NCI-H2227 (cell line): ENCODE results near the gene KCNK6.
A peak's percentile ranks its signal among the peaks of the same experiment; 100 is the strongest.

Experiments used
- DNase-seq: peaks from one replicate; lab custom pipeline; 2025; ENCODE audit not compliant: unreplicated experiment; lab: John Stamatoyannopoulos, UW

KCNK6 gene

DNA sequence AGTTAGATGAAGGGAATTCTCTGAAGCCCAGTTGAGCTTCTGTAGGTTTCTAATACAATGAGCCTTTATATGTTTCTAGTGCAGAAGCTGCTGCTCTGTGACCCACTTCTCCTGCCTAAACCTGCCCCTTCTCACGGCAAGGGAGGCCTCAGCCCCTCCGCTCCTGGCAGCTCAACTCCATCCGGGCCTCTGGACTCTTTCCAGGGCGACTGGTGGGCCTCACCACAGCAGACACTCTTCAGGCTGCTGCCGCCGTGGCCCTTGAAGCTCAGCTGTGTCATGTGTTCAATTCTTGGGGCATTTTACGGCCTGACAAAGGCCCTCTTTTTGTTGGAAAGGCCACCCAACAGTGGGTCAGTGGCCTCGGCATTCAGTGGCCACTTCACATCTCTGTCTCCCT lies 25.6 kb upstream of the KCNK6 start:
- DNase-seq, result no peak

DNA sequence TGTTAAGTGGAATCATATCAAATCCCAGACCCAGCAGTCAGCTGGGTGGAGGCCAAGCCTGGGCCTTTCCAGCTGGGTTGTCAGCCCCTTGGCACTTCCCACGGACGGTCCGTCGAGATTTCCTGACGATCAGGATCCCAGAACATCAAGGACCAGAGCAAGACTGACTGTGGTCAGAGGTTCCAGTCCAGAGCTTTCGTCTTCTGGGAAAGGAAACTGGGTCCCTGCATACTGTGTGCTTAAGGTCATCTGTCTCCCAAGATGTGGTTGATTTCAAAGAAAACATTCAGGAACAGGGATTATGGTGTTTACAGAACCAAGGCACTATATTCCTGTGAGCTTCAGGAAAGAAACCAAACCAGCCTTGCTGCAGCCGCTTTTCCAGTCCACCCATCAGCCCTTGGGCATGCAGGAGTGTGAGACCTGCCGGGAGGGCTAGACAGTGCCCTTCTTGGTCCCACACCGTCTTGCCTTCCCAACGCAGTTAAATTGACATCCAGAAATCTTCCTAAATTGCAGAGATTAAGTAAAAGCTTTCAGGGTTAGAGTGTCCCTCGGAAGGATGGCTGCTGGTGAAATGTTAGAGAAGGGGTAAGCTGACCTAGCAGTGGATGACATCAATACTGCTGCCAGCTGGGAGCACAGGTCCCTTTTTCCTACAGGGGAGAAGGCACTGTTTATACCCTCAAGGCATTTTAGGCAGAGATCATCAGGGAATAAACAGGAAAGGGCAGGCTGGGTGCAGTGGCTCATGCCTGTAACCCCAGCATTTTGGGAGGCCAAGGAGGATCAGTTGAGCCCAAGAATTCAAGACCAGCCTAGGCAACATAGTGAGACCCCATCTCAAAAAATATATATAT lies 20.6 kb upstream of the KCNK6 start:
- no peak for DNase-seq

DNA sequence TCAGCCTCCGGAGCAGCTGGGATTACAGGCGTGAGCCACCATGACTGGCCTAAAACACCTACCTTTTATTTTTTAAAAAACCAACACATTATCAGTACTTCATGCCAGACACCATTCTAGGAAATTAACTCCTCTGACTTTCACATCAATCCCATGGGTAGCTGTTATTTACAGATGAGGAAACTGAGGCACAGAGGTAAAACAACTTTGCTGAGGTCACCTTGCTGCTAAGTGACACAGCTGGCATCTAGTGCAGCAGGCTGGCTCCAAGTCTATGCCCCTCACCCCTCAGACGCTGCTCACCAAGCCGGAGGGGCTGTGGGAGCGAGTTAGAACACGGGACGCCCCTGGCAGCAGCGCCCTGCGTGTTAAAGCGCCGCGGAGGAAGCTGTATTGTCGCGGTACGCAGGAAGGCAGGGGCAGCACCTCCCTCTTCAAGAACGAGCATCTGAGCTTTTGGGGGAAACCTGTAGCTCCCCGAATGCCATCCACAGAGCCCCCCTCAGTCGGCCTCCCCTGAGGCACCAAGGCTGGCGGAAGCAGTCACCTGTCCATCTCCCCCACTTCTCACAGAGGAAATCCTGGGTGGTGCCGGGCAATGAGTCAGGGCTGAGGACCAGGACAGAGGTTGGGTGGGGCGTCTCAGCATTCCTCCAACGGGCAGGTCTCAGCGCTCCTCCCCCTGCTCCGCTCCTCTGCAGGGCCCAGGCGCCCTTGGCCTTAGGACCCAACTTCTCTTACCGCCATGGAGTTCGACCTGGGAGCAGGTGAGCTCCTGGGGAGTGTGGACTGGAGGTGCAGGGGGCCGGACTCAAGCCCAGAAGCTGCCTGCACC lies 15.9 kb upstream of the KCNK6 start, which contains the start of gene C19orf33:
Gene C19orf33, plus strand, starts transcription at position 735 of the 835 bp plus-strand sequence. Its CDS starts 11 bp downstream, at position 746.
- no peak for DNase-seq

DNA sequence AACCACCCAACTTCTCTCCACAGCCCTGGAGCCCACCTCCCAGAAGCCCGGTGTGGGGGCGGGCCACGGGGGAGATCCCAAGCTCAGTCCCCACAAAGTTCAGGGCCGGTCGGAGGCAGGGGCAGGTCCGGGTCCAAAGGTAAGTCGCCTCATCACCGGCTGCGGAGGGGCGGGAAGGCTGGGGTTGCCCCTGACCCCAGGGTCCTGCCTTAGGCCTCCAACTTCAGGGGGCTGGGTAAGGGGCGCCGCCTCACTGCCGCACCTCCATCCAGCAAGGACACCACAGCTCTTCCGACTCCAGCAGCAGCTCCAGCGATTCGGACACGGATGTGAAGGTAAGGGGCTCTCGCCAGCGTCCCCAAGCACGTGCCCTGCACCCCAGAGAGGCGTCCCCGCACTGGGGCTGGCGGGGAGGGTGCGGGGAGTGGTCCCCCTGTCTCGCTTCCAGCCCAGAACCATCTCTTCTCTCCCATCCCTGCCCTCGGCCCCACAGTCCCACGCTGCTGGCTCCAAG lies 15.2 kb upstream of the KCNK6 start:
- DNase-seq, result no peak

DNA sequence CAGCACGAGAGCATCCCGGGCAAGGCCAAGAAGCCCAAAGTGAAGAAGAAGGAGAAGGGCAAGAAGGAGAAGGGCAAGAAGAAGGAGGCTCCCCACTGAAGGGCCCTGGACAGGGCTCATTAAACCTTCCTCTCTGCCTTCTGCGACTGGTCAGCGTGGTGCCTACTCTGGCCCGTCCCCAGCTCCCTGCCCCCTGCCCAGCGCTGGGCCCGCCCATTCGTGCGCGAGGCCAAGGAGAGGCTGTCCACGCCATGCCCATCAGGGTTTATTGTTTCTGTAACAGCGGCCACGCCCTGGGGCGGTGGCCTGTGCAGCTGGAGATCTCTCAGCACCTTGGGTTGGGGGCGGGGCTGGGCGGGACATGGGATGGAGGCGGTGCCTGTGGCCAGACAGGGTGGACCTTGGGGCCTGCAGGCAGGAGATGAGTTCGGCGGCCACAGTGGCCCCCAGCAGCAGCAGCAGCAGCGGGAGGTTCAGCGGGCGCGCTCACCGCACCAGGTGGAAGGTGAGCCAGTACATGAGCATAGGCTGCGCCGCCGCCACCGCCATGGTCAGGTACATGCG lies 14.7 kb upstream of the KCNK6 start:
- DNase-seq, result peak; percentile 100

DNA sequence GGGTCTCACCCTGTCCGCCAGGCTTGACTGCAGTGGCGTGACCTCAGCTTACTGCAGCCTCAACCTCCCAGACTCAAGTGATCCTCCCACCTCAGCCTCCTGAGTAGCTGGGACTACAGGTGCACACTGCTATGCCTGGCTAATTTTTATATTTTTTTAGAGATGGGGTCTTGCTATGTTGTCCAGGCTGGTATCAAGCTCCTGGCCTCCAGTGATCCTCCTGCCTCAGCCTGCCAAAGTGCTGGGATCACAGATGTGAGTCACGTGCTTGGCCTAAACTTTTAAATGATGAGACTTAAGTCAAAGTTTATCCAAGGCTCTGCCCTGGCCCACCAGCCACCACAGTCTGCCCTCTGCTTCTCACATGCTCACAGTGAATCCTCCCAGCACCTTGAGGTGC lies 13.4 kb upstream of the KCNK6 start:
- no peak for DNase-seq

DNA sequence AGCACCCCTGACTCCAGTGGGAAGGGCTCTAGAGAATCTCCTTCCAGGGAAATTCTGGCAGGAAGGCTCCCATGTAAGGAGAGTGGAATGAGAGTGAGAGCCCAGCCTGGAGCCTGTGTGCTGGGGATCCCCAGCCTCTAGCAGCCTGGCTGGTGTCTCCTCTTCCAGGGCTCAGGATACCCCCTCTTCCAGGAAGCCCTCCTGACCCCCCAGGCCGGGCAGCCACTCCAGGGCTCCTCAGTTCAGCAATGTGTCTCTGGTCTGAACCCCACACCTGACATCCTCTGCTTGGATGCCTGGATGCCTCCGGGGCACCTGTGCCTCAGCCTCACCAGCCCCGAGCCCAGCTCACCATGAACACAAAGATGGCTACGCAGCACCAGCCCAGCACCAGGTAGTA lies 12.6 kb upstream of the KCNK6 start:
- DNase-seq, result no peak

DNA sequence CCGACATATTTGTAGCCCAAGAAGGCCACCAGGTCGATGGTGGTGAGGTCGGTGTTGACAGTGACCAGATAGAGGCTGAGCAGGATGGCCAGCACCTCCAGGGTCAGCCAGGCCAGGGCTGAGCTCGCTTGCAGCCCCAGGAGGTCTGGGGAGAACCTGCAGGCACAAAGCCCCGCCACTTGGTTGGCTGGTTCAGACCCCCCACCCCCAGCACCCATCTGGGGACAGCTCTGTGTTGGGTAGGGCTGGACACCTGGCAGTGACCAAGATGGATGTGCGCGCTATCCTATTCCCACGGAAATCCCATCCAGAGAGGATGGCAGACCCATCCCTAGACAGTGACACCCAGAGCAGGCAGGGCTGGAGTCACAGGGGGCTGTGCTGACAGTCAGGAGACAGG lies 12.0 kb upstream of the KCNK6 start:
- no peak for DNase-seq

DNA sequence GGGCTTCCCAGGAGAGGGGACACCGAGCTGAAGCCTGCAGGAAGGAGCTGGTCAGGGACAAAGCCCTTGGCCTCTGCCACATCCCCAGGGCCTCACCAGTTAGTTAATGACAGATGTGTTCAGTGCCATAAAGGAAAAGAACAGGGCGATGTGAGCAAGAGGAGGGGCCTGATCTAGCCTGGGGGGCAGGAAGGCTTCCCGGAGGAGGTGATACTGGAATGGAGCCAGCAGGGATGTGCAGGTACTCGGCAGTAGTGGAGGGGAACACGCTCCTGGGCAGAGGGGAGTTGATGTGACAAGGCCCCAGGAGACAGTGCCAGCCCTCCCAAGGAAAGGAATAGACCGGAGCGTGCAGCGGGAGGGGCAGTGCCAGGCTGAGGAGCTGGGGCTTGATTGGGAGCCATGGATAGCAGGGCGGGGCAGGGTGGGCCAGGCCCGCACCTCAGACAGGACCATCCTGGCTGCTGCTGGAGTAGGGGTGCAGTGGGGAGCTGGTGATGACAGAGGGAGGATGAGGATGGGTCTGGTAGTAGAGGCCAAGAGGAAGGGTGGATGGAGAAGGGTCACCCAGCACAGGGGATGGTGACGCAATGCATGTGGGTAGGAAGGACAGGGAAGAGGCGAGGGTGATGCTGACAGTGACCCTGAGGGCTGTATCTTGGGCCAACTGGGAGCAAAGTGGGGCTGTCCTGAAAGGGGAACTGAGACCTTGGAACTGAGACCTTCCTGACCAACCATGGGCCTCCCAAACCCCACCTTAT lies 11.5 kb upstream of the KCNK6 start:
- no peak for DNase-seq

DNA sequence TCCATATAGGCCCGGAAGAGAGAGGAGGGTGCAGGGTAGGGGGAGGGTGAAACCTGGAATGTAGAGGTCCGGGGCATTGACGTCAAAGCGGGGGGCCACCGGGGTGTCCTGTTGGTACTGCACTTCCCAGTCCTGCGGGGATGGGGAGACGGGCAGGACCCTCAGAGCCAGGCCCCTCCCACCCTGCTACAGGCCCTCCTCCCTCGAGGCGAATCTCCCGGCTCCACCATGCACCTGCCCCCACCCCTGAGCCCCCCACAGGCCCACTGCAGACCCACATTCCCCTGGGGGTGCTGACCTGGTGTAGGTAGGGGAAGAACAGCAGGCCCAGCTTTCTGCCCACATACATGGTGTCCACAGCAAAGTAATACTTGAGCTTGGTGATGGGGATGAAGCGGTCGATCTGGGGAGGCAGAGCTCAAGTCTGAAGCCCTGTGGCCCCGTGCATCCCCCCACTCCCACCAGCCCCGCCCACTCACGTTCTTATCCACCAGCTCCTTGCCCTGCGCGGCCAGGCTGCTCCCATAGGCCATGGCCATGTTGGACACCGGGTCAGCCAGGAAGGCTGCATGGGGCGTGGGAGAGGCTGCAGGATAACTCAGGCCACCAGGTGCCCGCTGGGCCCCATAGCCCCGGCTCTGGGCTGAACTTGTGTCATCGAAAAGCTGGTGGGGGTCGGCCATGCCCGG lies 10.6 kb upstream of the KCNK6 start:
- DNase-seq, result no peak

DNA sequence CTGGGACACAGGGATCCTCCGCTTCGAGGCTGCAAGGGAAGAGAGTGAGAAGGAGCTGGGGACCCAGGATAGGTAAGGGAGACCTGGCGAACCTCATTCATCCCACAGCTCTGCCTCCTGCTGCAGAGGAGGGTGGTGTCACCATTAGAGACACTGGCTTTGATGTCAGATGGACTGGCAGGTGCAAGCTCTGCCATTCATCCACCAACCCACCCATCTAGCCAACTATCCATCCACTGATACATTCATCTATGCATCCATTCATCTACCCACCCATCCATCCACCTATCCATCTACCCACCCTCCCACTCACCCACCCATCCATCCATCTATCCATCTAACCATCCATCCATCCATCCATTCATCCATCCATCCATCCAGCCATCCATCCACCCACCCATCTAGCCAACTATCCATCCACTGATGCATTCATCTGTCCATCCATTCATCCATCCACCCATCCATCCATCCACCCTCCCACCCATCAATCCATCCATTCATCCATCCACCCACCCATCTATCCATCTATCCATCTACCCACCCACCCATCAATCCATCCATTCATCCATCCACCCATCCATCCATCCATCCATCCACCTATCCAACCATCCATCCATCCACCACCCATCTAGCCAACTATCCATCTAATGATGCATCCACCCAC lies 9.9 kb upstream of the KCNK6 start:
- DNase-seq, result no peak

DNA sequence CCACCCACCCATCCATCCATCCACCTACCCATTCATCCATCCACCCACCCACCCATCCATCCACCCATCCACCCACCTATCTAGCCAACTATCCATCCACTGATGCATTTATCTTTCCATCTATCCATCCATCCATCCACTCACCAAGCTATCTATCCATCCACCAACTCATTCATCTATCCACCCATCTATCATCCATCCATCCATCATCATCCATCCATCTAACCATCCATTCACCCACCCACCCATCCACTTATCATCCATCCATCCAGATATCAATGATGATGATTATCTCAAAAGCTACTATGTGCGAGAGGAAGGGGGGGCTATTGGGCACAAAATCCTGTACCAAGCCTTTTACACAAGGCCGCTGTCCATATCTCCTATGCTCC lies 9.4 kb upstream of the KCNK6 start:
- no peak for DNase-seq

DNA sequence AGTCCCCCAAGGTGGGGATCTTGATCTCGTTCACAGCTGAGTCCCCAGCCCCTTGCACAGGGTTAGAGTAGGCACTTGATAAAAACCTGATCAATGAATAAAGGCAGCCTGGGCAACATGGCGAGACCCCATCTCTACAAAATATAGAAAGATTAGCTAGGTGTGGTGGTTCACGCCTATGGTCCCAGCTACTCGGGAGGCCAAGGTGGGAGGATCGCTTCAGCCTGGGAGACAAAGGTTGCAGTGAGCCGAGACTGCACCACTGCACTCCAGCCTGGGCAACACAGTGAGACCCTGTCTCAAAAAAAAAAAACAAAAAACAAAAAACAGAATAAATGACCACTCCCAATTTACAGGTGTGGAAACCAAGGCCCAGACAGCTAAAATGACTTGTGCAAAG lies 8.7 kb upstream of the KCNK6 start:
- DNase-seq, result no peak

DNA sequence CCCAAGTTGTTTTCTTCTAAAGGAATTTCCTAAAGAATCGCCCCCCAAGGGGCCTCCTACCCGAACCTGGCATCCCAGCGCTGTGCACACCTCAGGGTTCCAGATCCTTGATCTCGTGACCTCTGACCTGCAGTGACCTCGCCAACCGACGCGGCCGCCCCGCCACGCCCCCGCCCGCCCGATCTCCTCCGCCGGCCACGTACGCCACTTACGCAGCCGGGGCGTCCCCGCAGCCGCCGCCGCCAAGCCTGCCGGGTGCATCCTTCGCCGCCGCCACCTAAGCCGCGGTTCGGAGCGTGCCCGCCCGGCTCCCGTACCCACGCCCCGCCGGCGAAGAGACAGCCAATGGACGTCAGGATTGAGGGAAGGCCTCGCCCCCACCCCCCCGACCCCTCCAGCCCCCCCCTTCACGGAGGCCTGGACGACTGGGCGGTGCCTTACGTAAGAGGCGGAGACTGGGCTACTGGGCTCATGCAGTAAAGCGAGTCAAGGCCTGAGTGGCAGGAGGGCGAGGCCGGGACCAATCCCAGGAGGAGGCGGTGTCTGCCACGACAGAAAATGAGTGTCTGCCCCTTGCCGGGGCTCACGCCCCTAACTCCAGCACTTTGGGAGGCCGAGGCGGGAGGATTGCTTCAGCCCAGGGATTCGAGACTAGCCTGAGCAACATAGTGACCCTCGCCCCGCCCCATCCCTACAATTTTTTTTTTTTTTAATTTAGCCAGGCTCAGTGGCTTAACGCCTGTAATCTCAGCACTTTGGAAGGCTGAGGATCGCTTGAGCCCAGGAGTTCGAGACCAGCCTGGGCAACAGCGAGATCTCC lies 3.8 kb upstream of the KCNK6 start, which contains the start of gene YIF1B:
Gene YIF1B, minus strand, starts transcription at position 291 of the 820 bp plus-strand sequence. Its CDS starts 30 bp downstream, at position 261.
- peak; percentile 100 for DNase-seq

DNA sequence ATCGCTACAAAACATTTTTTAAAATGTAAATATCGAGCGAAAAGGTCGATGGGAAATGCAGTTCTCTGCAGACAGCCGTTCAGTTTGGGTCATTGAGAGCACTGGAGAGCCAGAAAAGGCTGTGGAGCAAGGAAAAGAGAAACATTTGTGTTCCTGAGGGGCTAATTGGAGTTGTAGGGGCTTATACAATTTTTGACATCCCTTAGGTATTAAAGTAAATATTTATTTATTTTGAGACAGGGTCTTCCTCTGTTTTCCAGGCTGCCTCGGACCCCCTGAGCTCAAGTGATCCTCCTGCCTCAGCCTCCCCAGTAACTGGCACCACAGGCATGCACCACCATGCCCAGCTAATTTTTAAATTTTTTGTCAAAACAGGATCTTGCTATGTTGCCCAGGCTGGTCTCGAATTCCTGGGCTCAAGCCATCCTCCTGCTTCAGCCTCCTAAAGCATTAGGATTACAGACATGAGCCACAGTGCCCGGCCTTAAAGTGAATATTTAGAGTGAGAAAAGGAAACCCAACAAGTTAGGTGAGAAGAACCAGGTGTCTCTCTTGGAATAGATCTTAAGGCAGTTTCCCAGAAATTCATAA lies 3.1 kb upstream of the KCNK6 start:
- no peak for DNase-seq

DNA sequence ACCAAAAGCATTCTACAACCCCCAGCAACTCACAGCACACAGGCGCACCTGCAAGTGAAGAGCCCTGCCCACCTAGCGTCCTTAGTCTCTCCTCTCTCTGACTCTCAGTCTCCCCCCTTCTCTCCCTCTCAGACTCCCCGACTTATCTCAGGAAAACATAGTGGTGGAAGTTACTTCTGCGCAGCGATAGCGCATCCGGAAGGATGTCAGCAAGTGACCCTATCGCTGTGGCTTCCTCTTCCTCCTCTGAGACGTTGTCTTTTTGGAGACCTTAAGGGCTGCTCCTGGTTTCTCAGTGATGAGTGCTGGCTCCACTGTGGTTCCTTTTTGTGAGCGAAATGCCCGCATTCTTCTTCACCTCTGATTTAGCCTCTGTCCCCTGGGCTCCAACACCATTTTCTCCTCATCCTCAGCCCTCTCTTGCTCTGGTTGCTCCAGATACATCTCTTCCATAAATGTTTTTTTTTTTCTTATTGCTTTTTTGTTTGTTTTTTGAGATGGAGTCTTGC lies 2.5 kb upstream of the KCNK6 start:
- no peak for DNase-seq

DNA sequence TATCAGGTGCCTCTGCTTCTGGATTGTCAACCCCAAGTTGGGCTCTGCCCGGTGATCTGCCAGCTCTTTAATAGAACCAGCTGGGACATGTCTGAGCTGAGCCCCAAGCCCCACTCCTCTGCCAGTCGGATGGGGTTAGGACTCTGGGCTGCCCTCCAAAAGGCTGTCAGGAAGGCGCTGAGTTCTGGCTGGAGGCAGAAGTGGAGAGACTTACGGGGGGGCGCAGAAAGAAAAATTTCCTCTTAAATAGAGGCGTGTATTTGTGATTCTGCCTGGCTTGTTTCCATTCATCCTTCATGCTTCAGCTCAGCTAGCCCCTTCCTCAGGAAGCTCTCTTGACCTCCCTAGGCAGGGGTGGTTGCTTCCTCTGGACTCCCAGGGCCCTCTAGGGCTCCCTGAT lies 985 bp upstream of the KCNK6 start:
- DNase-seq, result no peak

DNA sequence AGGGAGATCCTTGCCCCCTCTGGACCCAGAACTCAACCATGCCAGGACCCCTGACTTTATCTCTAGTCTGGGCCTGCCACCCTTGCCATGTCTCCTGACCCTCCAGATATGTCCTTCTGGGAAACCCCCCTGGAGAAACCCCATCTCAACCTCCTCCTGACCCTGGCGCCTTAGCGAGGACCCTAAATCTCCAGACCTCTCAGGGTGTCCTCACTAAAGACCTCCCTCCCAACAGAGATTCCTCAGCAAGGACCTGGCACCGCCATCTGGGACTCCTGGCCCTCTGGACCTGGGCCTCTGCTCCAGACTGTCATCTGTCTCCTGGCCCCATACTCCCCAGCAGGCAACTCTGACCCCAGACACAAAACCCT lies 1.3 kb downstream of the KCNK6 start:
- DNase-seq, result no peak
